ENCODE results near the gene PRDM16. TPM values are rescaled to one million over a fixed set of nuclear protein-coding genes. Genes with fewer than 3 reads are reported as not detected.

Gene PRDM16
- polyA plus RNA-seq, 3 donors = not detected

- TF ChIP-seq, protein P1, sequence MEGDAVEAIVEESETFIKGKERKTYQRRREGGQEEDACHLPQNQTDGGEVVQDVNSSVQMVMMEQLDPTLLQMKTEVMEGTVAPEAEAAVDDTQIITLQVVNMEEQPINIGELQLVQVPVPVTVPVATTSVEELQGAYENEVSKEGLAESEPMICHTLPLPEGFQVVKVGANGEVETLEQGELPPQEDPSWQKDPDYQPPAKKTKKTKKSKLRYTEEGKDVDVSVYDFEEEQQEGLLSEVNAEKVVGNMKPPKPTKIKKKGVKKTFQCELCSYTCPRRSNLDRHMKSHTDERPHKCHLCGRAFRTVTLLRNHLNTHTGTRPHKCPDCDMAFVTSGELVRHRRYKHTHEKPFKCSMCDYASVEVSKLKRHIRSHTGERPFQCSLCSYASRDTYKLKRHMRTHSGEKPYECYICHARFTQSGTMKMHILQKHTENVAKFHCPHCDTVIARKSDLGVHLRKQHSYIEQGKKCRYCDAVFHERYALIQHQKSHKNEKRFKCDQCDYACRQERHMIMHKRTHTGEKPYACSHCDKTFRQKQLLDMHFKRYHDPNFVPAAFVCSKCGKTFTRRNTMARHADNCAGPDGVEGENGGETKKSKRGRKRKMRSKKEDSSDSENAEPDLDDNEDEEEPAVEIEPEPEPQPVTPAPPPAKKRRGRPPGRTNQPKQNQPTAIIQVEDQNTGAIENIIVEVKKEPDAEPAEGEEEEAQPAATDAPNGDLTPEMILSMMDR (IDR thresholded peaks at IDR 0.05) = no peak
- H3K9me3 Mint-ChIP-seq = peaks cover 0 to 2% (median 0%) of the 10 kb centered on the region in 7 donors
- no peaks in the 10 kb centered on the region for H4K20me1 ChIP-seq (ENCODE audit: insufficient read depth, low read length)
- no peaks in the 10 kb centered on the region for H3K4me1 Mint-ChIP-seq
- H2AFZ ChIP-seq (ENCODE audit: insufficient read depth, low read depth, low read length, poor library complexity, severe bottlenecking) = no peak overlapping the region
- H3K36me3 Mint-ChIP-seq = no peaks in the 10 kb centered on the region
- H3K4me1 ChIP-seq (ENCODE audit: control insufficient read depth in 1 of 2, insufficient read depth in 2 of 2, low read length in 2 of 2) = no peaks in the 10 kb centered on the region
- H3K9ac ChIP-seq (ENCODE audit: insufficient read depth, low read length, poor library complexity, severe bottlenecking) = no peak overlapping the region
- no peaks in the 10 kb centered on the region for H3K79me2 ChIP-seq (ENCODE audit: insufficient read depth, low read length)
- no peak overlapping the region for H3K4me2 ChIP-seq (replicated peaks; ENCODE audit: extremely low read depth, low read length, poor library complexity, severe bottlenecking)
- DNase-seq = no peak
- intact Hi-C loops (cut with micrococcal nuclease) = no loop called here
- peaks cover 20 to 25% (median 21%) of the 10 kb centered on the region in 3 donors for H3K27me3 Mint-ChIP-seq (ENCODE audit: low read depth in 3 of 3)
- H3K4me3 Mint-ChIP-seq = no peak overlapping the region
- H3K27ac Mint-ChIP-seq = no peak overlapping the region
- H3K27ac ChIP-seq (ENCODE audit: low read depth in 1 of 2, low read length in 2 of 2) = no peak overlapping the region
- H3K36me3 ChIP-seq (replicated peaks in 1 of 2; ENCODE audit: control insufficient read depth in 1 of 2, insufficient read depth in 2 of 2, low read length in 2 of 2) = no peaks in the 10 kb centered on the region
- H3K4me3 ChIP-seq (replicated peaks in 1 of 3; ENCODE audit: low read depth in 2 of 3, low read length in 3 of 3) = no peak overlapping the region
- 81% methylated on average over 13 of the region's 17 CpGs for WGBS (ENCODE audit: insufficient coverage)
- no peaks in the 10 kb centered on the region for H3K9me3 ChIP-seq (replicated peaks in 1 of 2; ENCODE audit: control insufficient read depth in 1 of 2, insufficient read depth in 1 of 2, low read length in 2 of 2)
- peaks cover 0 to 17% of the 10 kb centered on the region in 2 donors for H3K27me3 ChIP-seq (ENCODE audit: control insufficient read depth in 2 of 2, insufficient read depth in 2 of 2, low read length in 2 of 2)
Measured at GRCh38 chr1:3251807-3252428, 182.9 kb downstream of the PRDM16 start.

- no peak overlapping the region for H3K9ac ChIP-seq (ENCODE audit: insufficient read depth, low read length, poor library complexity, severe bottlenecking)
- TF ChIP-seq, protein P1 (IDR thresholded peaks at IDR 0.05) = no peak
- H4K20me1 ChIP-seq (ENCODE audit: insufficient read depth, low read length) = no peaks in the 10 kb centered on the region
- Mint-ChIP-seq H3K4me1 (no peaks in the 10 kb centered on the region), H3K27me3 (ENCODE audit: low read depth in 3 of 3) (peaks cover 0 to 4% (median under 1%) of the 10 kb centered on the region in 3 donors), H3K9me3 (peaks cover 0 to 2% (median 0%) of the 10 kb centered on the region in 7 donors), H3K27ac (no peak overlapping the region), H3K36me3 (no peaks in the 10 kb centered on the region), H3K4me3 (no peak overlapping the region)
- H3K4me3 ChIP-seq (replicated peaks in 1 of 3; ENCODE audit: low read depth in 2 of 3, low read length in 3 of 3) = no peak overlapping the region
- H3K27me3 ChIP-seq (ENCODE audit: control insufficient read depth in 2 of 2, insufficient read depth in 2 of 2, low read length in 2 of 2) = no peaks in the 10 kb centered on the region
- 100% methylated on average over 15 of the region's 15 CpGs for WGBS (ENCODE audit: insufficient coverage)
- H3K4me2 ChIP-seq (replicated peaks; ENCODE audit: extremely low read depth, low read length, poor library complexity, severe bottlenecking) = no peak overlapping the region
- no peaks in the 10 kb centered on the region for H3K4me1 ChIP-seq (ENCODE audit: control insufficient read depth in 1 of 2, insufficient read depth in 2 of 2, low read length in 2 of 2)
- no peak for DNase-seq
- H3K9me3 ChIP-seq (replicated peaks in 1 of 2; ENCODE audit: control insufficient read depth in 1 of 2, insufficient read depth in 1 of 2, low read length in 2 of 2) = no peaks in the 10 kb centered on the region
- no peaks in the 10 kb centered on the region for H3K79me2 ChIP-seq (ENCODE audit: insufficient read depth, low read length)
- H3K27ac ChIP-seq (ENCODE audit: low read depth in 1 of 2, low read length in 2 of 2) = no peak overlapping the region
- intact Hi-C loops (cut with micrococcal nuclease) = no loop called here
- H3K36me3 ChIP-seq (replicated peaks in 1 of 2; ENCODE audit: control insufficient read depth in 1 of 2, insufficient read depth in 2 of 2, low read length in 2 of 2) = no peaks in the 10 kb centered on the region
- no peak overlapping the region for H2AFZ ChIP-seq (ENCODE audit: insufficient read depth, low read depth, low read length, poor library complexity, severe bottlenecking)
Measured at GRCh38 chr1:3255680-3256079, 186.7 kb downstream of the PRDM16 start.

All from CD14-positive monocyte (primary cell).